Heart left ventricle (tissue), 13 donors: ENCODE data around the gene CHD3.

Experiments
- CTCF ChIP-seq, 12 donors: fragments of 200-600 bp; sonication (generic) in 4 of 12; IDR thresholded peaks; one replicate each; pipeline versions ENCODE4 v1.5.0 to v1.8.0; 2018 to 2022; ENCODE audit warnings: antibody characterized with exemption in 12 of 12, mild to moderate bottlenecking in 5 of 12
- POLR2A ChIP-seq, 2 donors: fragments of 450-650 bp; IDR thresholded peaks; one replicate each; pipeline ENCODE4 v1.6.1; 2017; ENCODE audit warnings: antibody characterized with exemption in 2 of 2, mild to moderate bottlenecking in 2 of 2, moderate library complexity in 2 of 2
- donor health status: ischemic (EF 13 %, LVEDD 7.1; RV severe dilation, severe dysfunction).
- donor health status: DM: no; HTN: yes; CAD: no.
- donor health status: DM: no; HTN: no; CAD: no.
- donor health status: ischemic (EF 25% LVEDD 6.9; RV normal size, moderate dysfunction).
- donor health status: ischemic (EF 25% LVEDD 5.7; RV mildly dilated, moderate dysfunction).
- donor health status: ischemic (EF 35%, LVEDD 5.7; RV mildly dilated, moderate dysfunction).
- donor health status: nonischemic (EF 11% LVEDD 7.7; RV severe dilation, severe dysfunction).
- donor health status: DM: yes; HTN: yes; CAD: no.
- donor health status: PGD.
- donor health status: ischemic (EF 29% LVEDD 5.4; RV normal size, mild dysfunction).
- donor health status: nonischemic (EF 23%, LVEDD 6.1; RV moderate dilation, normal function).

GRCh38 chr17:7893187-7893880 is 4.7 kb downstream of the CHD3 start:
- no peak for TF ChIP-seq CTCF (IDR thresholded peaks at IDR 0.05)
- no peak for TF ChIP-seq POLR2A (IDR thresholded peaks at IDR 0.05)
